GM21737 (cell line): Measurements from ENCODE around the gene PSMA3.
A peak's percentile ranks its signal among the peaks of the same experiment; 100 is the strongest.
"Not testable (repeated sequence)": the region's sequence is repeated elsewhere in the genome, so short reads cannot be mapped to it uniquely, and the experiment has no call there.

Source experiments
- ATAC-seq: cut with Tn5 transposase; IDR thresholded peaks from one replicate; pipeline ENCODE4 v1.9.1; 2021; ENCODE audit warnings: mild to moderate bottlenecking, moderate library complexity; ENCODE audit not compliant: unreplicated experiment

Gene PSMA3

DNA sequence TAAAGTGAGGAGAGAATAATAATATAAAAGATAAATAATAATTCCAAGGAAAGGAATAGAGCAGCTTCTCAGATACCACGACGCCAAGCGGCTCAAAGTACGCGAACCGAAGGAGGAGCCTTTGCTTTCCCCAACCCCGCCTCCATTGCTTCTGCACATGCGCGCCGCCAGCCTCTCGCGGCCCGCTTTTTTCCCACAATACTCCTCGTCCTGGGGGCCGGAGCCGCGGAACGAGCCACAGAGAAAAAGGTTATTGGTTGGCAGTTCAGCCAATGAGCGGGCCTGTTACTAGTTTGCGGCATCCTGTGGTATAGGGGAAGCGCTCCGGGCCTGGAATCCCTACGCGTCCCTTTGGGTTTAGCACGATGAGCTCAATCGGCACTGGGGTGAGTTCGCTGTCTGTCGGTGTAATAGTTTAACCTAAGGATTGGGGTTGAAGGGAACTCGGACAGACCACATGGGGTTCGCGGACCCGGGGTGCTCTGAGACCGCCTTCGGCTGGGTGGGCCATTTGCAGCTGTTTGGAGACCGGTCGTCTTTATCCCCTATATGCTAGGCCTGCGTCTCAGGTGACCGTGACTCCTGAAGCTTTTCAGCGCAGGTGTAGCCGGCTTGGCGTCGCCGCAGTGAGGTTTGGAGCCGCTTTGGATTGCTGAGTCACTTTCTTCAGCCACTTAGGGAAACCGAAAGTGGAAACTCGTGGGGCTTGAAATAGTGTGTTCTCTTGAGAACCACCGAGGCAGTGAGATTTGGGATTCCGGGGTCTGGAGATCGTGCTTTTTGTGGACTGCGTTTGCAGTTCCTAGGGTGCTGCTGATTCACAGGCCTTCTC, at the start of gene PSMA3:
Gene PSMA3, plus strand, starts transcription at position 288 of the 832 bp plus-strand sequence. Its CDS starts 78 bp downstream, at position 366.
- peak; percentile 85 for ATAC-seq

GRCh38 chr14:58196198-58196597, 48.4 kb upstream of the PSMA3 start:
- no peak for ATAC-seq

- ATAC-seq, result no peak
Measured at GRCh38 chr14:58198086-58198485, 46.6 kb upstream of the PSMA3 start.

GRCh38 chr14:58199726-58200479, 44.7 kb upstream of the PSMA3 start, which contains the start of gene ACTR10:
Gene ACTR10 (plus strand): TSS chr14:58200149. CDS start chr14:58200218, 69 bp downstream.
- peak; percentile 93 for ATAC-seq

- peak; percentile 18 for ATAC-seq
Measured at GRCh38 chr14:58200480-58200841, 44.2 kb upstream of the PSMA3 start.

DNA sequence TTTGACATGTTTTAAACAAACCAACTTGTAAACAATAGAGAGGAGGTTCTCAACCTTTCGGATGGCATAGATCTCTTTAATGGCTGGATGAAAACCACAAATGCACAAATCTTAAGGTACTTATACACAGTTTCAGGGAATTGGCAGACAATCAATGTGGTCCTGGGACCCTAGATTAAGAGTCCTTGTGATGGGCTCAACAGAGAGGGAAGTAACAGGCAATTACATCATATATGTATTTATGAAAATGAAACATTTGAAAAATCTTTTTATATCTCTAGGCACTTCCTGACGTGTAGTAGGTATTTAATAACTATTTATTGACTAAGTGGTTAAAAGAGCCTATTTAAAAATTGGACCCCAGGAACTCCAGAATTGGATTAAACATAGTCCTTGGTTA, 43.8 kb upstream of the PSMA3 start:
- no peak for ATAC-seq

DNA sequence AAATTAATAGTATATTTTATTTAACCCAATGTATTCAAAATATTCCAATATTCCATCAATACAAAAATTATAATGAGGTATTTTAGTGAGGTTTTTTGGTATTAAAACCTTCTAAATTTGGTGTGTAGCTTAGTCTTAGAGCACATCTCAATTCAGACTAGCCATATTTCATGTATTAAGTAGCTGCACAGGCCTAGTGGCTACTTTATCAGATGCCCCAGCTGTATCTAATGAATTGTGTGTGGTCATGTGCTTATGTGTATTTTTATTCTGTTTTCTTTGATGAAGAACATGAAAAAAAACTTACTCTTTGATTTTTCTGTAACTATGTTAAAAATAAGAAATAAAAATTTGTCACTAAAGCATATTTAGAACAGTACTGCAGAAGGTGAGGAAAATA, 31.5 kb upstream of the PSMA3 start:
- ATAC-seq, result no peak

DNA sequence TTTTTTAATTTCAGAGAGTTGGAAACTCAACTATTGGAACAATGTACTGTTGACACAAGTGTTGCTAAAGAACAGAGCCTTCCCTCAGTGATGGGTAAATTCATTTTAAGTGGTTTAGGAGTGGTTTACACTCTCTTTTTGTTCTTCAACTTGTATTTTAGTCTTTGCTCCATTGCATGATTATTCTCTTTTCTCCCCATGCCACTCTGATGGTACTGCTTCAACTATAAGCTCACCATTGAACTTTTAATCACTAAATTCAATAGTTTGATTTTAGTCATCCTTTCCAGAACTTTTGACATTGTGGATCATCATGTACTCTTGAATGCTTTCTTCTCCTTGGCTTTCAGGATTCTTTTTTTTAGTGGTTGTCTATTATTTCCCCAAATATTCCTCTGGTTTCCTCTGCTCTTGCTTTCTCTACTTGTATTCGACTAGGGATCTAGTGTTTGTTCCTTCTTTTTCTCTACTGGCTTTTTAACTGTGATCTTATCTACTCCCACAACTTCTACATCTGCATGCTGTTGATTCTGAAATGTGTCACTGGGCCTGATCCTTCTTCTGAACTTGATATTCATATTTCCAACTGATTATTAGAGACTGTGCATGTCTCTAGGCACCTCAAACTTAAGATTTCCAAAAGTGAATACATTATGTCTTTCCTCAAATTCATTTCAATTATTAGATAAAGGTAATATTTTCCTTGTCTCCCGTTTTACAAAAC, 29.3 kb upstream of the PSMA3 start:
- no peak for ATAC-seq

DNA sequence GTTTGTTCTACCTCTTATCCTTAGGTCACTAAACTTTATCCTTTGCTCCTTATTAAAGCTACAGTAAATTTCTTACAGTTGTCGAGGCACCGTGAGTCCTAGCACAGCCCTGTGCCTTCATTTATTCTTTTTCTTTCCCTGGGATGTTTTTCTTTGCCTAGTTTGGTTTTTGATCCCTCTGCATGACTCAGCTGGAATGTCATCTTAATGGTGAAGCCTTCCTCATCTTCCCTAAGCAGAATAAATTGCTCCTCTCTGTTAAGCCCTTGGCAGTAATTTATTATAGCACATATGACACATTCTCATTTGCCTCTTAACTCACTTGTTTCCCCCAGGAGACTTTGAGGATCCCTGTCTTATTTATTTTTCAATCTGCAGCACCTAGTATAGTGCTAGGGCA, 28.1 kb upstream of the PSMA3 start:
- ATAC-seq, result no peak

- ATAC-seq, result no peak
Measured at GRCh38 chr14:58227096-58227819, 17.4 kb upstream of the PSMA3 start.

GRCh38 chr14:58238252-58239243, 6.1 kb upstream of the PSMA3 start:
- no peak for ATAC-seq

DNA sequence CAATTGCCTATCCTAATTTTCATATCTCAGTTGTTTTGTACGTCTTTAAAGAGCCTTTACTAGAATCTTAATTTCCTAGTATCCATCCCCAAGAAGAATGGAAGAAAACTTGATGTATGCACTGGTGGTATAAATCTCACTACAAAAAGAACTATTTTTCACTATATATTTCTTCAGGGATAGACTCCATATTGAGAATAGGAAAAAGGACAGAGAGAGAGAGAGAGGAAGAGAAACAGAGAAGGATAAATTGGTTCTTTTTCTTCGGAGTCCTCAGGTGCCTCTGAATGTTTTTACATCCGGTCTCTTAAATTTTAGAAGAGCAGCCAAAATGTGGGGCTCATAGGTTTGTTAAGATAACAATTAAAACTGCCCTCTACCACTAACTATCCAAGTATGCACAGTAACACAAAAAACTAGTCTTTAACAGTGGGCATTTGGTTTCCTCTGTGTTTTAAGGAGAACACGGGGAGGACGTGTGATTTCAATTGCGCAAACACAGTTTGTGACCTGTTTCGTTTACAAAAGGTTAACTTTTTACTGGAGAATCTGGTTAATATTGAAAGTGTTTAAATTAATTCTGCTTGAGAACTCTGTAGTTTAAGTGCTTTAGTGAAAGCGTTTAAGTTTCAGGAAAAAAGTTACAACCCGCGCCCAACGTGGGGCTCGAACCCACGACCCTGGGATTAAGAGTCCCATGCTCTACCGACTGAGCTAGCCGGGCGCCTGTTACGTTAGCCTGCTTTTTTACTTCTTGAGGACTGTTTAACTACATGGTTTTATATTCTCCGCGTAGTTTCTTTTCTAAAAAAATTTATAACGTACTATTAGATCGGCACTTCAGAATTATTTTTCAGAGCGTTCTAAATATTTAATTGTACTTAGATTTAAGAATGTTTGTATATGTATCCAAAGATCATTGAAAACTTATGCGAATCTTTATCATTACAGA, 5.1 kb upstream of the PSMA3 start:
- ATAC-seq, result no peak

- peak; percentile 35 for ATAC-seq
Measured at GRCh38 chr14:58243790-58244555, 670 bp upstream of the PSMA3 start.

GRCh38 chr14:58245562-58245961, 919 bp downstream of the PSMA3 start:
- no peak for ATAC-seq

DNA sequence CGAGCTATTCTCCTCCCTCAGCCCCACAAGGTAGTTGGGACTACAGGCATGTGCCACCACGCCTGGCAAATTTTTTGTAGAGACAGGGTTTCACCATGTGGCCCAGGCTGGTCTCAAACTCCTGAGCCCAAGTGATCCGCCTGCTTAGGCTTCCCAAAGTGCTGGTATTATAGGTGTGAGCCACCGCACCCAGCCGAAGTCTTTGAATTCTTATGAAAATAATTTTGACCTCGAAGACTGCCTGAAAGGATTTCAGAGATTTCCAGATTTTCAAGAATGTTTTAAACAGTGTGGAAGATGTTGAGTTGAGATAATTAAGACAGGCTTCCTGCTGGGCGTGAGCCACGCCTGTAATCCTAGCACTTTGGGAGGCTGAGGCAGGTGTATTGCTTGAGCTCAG, 5.0 kb downstream of the PSMA3 start:
- ATAC-seq, result no peak

DNA sequence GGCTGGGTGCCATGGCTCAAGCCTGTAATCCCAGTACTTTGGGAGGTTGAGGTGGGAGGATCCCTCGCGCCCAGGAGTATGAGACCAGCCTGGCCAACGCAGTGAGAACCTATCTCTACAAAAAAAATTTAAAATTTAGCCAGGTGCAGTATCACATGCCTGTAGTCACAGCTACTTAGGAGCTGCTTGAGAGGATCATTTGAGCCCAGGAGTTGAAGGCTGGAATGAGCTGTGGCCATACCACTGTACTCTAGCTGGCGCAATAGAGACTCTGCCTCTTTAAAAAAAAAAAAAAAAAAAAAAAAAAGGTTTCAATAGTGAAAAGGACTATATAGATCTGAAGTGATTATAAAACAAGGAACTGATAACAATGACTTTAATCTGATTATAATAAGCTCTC, 13.5 kb downstream of the PSMA3 start:
- no peak for ATAC-seq

GRCh38 chr14:58262005-58262404, 17.4 kb downstream of the PSMA3 start:
- not testable (repeated sequence) for ATAC-seq

GRCh38 chr14:58265401-58265800, 20.8 kb downstream of the PSMA3 start:
- no peak for ATAC-seq
